ENCODE data around the gene ADSS2.

GRCh38 chr1:244437086-244437468 is 14.6 kb downstream of the ADSS2 start:
- TF ChIP-seq POLR2A (IDR thresholded peaks at IDR 0.05) (no peak), CTCF (IDR thresholded peaks at IDR 0.05) (no peak)
